ENCODE results near the gene ZFR2. TPM values are rescaled to one million over a fixed set of nuclear protein-coding genes. Genes with fewer than 3 reads are reported as not detected.

ZFR2 gene
- total and polyA plus RNA-seq, 10 of the 15 experiments (the other 5 are each of a cell fraction or from before 2014, with no cell fraction given): 0.18 TPM; not detected in 9

DNA sequence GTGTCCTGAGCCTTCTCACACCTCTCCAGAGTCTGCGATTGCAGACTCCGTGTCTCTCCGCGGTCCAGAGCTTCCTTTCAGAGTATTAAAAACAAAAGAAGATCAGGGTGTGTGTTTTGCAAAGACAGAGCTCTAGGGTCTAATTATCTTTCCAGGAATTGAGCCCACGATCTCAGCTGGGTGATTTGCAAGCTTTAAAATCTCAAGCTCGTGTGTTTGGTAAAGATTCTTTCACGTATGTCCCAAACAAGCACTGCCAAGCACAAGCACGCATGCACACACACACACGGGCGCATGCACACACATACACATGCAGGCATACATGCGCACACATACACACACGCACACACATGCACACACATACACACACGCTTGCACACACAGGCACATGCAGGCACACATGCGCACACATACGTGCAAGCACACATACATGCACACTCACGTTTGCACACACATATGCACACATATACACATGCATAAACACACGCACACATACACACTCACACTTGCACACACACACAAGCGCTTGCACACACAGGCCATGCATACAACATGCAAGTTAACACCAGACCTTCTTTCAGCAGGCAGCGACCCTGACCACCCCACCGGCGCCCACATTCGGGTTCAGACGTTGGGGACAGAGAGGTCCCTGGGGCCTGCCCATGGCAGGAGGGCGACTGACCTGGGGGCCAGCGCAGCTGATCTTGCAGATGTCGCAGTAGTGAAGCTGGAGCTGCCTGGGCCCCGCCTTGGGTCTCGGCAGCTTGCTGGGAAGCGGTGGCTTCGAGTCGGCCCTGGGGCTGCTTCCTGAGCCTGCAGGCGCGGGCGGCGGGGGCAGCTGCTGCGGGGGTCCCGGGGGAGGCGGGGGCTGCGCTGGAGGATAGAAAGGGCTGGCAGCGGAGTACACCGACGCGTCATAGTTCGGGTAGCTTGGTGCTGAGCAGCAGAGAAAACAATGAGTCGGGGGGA lies 37.9 kb downstream of the ZFR2 start (continued):
- TF ChIP-seq, protein P1, sequence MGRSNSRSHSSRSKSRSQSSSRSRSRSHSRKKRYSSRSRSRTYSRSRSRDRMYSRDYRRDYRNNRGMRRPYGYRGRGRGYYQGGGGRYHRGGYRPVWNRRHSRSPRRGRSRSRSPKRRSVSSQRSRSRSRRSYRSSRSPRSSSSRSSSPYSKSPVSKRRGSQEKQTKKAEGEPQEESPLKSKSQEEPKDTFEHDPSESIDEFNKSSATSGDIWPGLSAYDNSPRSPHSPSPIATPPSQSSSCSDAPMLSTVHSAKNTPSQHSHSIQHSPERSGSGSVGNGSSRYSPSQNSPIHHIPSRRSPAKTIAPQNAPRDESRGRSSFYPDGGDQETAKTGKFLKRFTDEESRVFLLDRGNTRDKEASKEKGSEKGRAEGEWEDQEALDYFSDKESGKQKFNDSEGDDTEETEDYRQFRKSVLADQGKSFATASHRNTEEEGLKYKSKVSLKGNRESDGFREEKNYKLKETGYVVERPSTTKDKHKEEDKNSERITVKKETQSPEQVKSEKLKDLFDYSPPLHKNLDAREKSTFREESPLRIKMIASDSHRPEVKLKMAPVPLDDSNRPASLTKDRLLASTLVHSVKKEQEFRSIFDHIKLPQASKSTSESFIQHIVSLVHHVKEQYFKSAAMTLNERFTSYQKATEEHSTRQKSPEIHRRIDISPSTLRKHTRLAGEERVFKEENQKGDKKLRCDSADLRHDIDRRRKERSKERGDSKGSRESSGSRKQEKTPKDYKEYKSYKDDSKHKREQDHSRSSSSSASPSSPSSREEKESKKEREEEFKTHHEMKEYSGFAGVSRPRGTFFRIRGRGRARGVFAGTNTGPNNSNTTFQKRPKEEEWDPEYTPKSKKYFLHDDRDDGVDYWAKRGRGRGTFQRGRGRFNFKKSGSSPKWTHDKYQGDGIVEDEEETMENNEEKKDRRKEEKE (IDR thresholded peaks at IDR 0.05): no peak
- TF ChIP-seq, protein P2, sequence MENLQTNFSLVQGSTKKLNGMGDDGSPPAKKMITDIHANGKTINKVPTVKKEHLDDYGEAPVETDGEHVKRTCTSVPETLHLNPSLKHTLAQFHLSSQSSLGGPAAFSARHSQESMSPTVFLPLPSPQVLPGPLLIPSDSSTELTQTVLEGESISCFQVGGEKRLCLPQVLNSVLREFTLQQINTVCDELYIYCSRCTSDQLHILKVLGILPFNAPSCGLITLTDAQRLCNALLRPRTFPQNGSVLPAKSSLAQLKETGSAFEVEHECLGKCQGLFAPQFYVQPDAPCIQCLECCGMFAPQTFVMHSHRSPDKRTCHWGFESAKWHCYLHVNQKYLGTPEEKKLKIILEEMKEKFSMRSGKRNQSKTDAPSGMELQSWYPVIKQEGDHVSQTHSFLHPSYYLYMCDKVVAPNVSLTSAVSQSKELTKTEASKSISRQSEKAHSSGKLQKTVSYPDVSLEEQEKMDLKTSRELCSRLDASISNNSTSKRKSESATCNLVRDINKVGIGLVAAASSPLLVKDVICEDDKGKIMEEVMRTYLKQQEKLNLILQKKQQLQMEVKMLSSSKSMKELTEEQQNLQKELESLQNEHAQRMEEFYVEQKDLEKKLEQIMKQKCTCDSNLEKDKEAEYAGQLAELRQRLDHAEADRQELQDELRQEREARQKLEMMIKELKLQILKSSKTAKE (IDR thresholded peaks at IDR 0.05; ENCODE audit: low read depth, poor library complexity, severe bottlenecking): no peak
- TF ChIP-seq, protein P3, sequence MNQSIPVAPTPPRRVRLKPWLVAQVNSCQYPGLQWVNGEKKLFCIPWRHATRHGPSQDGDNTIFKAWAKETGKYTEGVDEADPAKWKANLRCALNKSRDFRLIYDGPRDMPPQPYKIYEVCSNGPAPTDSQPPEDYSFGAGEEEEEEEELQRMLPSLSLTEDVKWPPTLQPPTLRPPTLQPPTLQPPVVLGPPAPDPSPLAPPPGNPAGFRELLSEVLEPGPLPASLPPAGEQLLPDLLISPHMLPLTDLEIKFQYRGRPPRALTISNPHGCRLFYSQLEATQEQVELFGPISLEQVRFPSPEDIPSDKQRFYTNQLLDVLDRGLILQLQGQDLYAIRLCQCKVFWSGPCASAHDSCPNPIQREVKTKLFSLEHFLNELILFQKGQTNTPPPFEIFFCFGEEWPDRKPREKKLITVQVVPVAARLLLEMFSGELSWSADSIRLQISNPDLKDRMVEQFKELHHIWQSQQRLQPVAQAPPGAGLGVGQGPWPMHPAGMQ (IDR thresholded peaks at IDR 0.05; ENCODE audit: borderline replicate concordance): no peak
- TF ChIP-seq TCF3 (IDR thresholded peaks at IDR 0.05; ENCODE audit: borderline replicate concordance, insufficient read depth, low read depth, low read length) (peak; percentile 49; the same call in 1 of the 2 replicates), SRF (IDR thresholded peaks at IDR 0.05; ENCODE audit: low read depth in 2 of 2, low read length in 2 of 2) (no peak), POLR2A (IDR thresholded peaks at IDR 0.05; ENCODE audit: low read depth, low read length) (peak; percentile 47; the same call in 1 of the 2 replicates), ESRRA (IDR thresholded peaks at IDR 0.05; ENCODE audit: low read length) (no peak), SMAD1 (IDR thresholded peaks at IDR 0.05; ENCODE audit: low read depth, partially characterized antibody) (no peak), NFIC (IDR thresholded peaks at IDR 0.05; ENCODE audit: low read depth, low read length) (0 out of 2 replicates have a peak, but pooled peaks have one; percentile 28), SMARCA5 (IDR thresholded peaks at IDR 0.05) (no peak), ZNF274 (IDR thresholded peaks at IDR 0.05; ENCODE audit: insufficient read depth, insufficient read length) (no peak), SIN3A (IDR thresholded peaks at IDR 0.05; ENCODE audit: low read depth, low read length) (no peak), WRNIP1 (IDR thresholded peaks at IDR 0.05; ENCODE audit: borderline replicate concordance, low read depth, low read length) (no peak)
- TF ChIP-seq, protein P4, sequence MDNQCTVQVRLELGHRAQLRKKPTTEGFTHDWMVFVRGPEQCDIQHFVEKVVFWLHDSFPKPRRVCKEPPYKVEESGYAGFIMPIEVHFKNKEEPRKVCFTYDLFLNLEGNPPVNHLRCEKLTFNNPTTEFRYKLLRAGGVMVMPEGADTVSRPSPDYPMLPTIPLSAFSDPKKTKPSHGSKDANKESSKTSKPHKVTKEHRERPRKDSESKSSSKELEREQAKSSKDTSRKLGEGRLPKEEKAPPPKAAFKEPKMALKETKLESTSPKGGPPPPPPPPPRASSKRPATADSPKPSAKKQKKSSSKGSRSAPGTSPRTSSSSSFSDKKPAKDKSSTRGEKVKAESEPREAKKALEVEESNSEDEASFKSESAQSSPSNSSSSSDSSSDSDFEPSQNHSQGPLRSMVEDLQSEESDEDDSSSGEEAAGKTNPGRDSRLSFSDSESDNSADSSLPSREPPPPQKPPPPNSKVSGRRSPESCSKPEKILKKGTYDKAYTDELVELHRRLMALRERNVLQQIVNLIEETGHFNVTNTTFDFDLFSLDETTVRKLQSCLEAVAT (IDR thresholded peaks at IDR 0.05): no peak
